ENCODE data around the gene NABP1. TPM values are rescaled to one million over a fixed set of nuclear protein-coding genes. Genes with fewer than 3 reads are reported as not detected.

Gene NABP1, protein sequence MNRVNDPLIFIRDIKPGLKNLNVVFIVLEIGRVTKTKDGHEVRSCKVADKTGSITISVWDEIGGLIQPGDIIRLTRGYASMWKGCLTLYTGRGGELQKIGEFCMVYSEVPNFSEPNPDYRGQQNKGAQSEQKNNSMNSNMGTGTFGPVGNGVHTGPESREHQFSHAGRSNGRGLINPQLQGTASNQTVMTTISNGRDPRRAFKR
- total RNA-seq: 103 TPM

- H3K4me3 ChIP-seq (ENCODE audit: low read length): peak within 1 kb of the TSS; percentile 96
- no peaks in the 10 kb centered on the region for H3K27me3 ChIP-seq (ENCODE audit: insufficient read depth, low read length)
- H3K4me1 ChIP-seq (ENCODE audit: insufficient read depth, low read length): peaks cover 57% of the 10 kb centered on the region
- H3K9me3 ChIP-seq (ENCODE audit: low read depth, low read length): no peaks in the 10 kb centered on the region
Observed at GRCh38 chr2:191677646-191678436, at the start of gene NABP1. Gene NABP1, plus strand, starts transcription at chr2:191678136. Its CDS starts 479 bp downstream, at chr2:191678615.

GRCh38 chr2:191629001-191629453 lies 48.9 kb upstream of the NABP1 start:
- Histone ChIP-seq H3K9me3 (ENCODE audit: low read depth, low read length) (no peaks in the 10 kb centered on the region), H3K4me1 (ENCODE audit: insufficient read depth, low read length) (peaks cover 36% of the 10 kb centered on the region), H3K4me3 (ENCODE audit: low read length) (no peak overlapping the region), H3K27me3 (ENCODE audit: insufficient read depth, low read length) (no peaks in the 10 kb centered on the region)

DNA sequence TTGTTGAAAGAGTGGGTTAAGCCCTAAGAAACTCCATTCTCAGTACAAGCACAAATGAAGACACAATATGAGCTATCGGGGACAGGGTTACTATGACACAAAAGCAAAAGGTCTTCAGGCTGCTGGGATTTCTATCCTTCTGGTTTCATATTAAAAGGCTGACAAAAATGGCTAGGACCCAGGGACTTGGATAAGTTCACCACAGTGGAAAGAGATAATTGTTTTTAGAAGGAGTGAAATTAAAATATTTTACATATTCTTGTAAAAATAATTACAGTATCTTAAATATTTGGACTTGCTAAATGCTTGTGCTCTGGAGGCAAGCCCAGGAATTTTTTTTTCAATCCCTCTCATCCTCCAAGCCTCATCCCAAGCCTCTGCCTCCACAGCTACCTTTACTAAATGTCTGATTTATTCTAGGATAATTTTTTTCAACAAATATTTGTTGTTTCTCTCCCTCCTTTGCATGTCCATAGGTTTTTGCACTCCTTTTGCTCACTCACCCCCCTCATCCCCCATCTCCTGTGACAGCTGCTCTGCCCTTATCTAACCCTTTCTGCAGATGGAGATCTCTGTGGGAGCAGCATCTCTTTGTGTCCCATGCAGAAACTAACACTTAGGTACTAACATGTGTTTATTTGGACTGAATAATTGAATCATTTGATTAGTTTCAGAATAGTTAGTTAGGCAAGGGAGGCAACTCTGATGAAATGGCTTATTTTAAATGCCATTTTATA lies 47.8 kb upstream of the NABP1 start:
- peaks cover 27% of the 10 kb centered on the region for H3K4me1 ChIP-seq (ENCODE audit: insufficient read depth, low read length)
- H3K4me3 ChIP-seq (ENCODE audit: low read length): no peak overlapping the region
- H3K9me3 ChIP-seq (ENCODE audit: low read depth, low read length): no peaks in the 10 kb centered on the region
- H3K27me3 ChIP-seq (ENCODE audit: insufficient read depth, low read length): no peaks in the 10 kb centered on the region

GRCh38 chr2:191631754-191632153 lies 46.2 kb upstream of the NABP1 start:
- Histone ChIP-seq H3K4me1 (ENCODE audit: insufficient read depth, low read length) (peaks cover 14% of the 10 kb centered on the region), H3K27me3 (ENCODE audit: insufficient read depth, low read length) (no peaks in the 10 kb centered on the region), H3K4me3 (ENCODE audit: low read length) (no peak overlapping the region), H3K9me3 (ENCODE audit: low read depth, low read length) (no peaks in the 10 kb centered on the region)

GRCh38 chr2:191632426-191632825 lies 45.5 kb upstream of the NABP1 start:
- H3K4me1 ChIP-seq (ENCODE audit: insufficient read depth, low read length): peaks cover 20% of the 10 kb centered on the region

GRCh38 chr2:191634791-191635190 lies 43.1 kb upstream of the NABP1 start:
- Histone ChIP-seq H3K27me3 (ENCODE audit: insufficient read depth, low read length) (no peaks in the 10 kb centered on the region), H3K4me1 (ENCODE audit: insufficient read depth, low read length) (peaks cover 31% of the 10 kb centered on the region), H3K9me3 (ENCODE audit: low read depth, low read length) (no peaks in the 10 kb centered on the region), H3K4me3 (ENCODE audit: low read length) (no peak overlapping the region)

More at GRCh38 chr2:191632426-191632825, 45.5 kb upstream of the NABP1 start:
- H3K9me3 ChIP-seq (ENCODE audit: low read depth, low read length): no peaks in the 10 kb centered on the region
- H3K27me3 ChIP-seq (ENCODE audit: insufficient read depth, low read length): no peaks in the 10 kb centered on the region
- no peak overlapping the region for H3K4me3 ChIP-seq (ENCODE audit: low read length)

- H3K4me1 ChIP-seq (ENCODE audit: insufficient read depth, low read length): peaks cover 31% of the 10 kb centered on the region
- H3K9me3 ChIP-seq (ENCODE audit: low read depth, low read length): no peaks in the 10 kb centered on the region
- H3K27me3 ChIP-seq (ENCODE audit: insufficient read depth, low read length): no peaks in the 10 kb centered on the region
- no peak overlapping the region for H3K4me3 ChIP-seq (ENCODE audit: low read length)
Observed at GRCh38 chr2:191635333-191636234, 42.4 kb upstream of the NABP1 start.

- H3K4me3 ChIP-seq (ENCODE audit: low read length): no peak overlapping the region
- no peaks in the 10 kb centered on the region for H3K9me3 ChIP-seq (ENCODE audit: low read depth, low read length)
- peaks cover 31% of the 10 kb centered on the region for H3K4me1 ChIP-seq (ENCODE audit: insufficient read depth, low read length)
- H3K27me3 ChIP-seq (ENCODE audit: insufficient read depth, low read length): no peaks in the 10 kb centered on the region
Observed at GRCh38 chr2:191636235-191636543, 41.7 kb upstream of the NABP1 start.

- no peaks in the 10 kb centered on the region for H3K9me3 ChIP-seq (ENCODE audit: low read depth, low read length)
- H3K27me3 ChIP-seq (ENCODE audit: insufficient read depth, low read length): no peaks in the 10 kb centered on the region
- peaks cover 29% of the 10 kb centered on the region for H3K4me1 ChIP-seq (ENCODE audit: insufficient read depth, low read length)
- no peak overlapping the region for H3K4me3 ChIP-seq (ENCODE audit: low read length)
Observed at GRCh38 chr2:191636586-191636985, 41.4 kb upstream of the NABP1 start.

- H3K4me1 ChIP-seq (ENCODE audit: insufficient read depth, low read length): peaks cover 25% of the 10 kb centered on the region
- no peak overlapping the region for H3K4me3 ChIP-seq (ENCODE audit: low read length)
- H3K27me3 ChIP-seq (ENCODE audit: insufficient read depth, low read length): no peaks in the 10 kb centered on the region
- H3K9me3 ChIP-seq (ENCODE audit: low read depth, low read length): no peaks in the 10 kb centered on the region
Observed at GRCh38 chr2:191637182-191638078, 40.5 kb upstream of the NABP1 start.

DNA sequence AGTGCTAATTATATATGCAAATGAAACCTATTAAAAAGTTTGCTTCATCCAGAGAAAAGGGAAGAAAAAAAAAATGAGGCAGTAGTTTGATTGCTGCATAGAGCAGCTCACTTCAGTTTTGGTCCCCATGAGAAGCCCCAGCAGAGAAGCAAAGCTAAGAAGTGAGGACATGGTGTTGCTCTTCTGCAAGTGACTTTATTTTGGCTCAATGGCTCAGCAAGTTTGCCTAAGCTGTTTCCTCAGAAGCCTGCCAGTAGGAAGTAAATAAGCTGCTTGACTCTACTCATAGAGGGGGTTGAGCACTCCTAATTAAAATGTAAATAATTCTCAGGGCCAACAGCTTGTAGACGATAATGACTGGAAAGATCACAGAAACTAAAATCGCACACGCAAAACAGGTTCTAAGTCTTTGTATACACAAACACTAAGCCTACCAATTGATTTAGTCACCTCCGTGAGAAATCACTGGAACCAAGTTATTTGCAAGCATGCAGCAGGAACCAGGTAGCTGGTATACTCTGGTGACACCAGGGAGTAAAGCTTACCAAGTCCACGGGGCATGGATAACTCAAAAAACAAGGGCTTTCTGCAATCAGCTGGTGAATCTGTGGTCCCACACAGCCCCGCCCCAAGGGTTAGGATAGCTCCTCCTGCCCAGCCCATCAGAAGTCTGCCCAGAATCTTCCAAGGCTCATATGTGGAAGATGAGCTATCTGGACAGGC lies 39.7 kb upstream of the NABP1 start:
- H3K27me3 ChIP-seq (ENCODE audit: insufficient read depth, low read length): no peaks in the 10 kb centered on the region
- H3K9me3 ChIP-seq (ENCODE audit: low read depth, low read length): no peaks in the 10 kb centered on the region
- H3K4me3 ChIP-seq (ENCODE audit: low read length): no peak overlapping the region
- H3K4me1 ChIP-seq (ENCODE audit: insufficient read depth, low read length): peaks cover 25% of the 10 kb centered on the region

GRCh38 chr2:191638802-191639172 lies 39.1 kb upstream of the NABP1 start:
- H3K4me3 ChIP-seq (ENCODE audit: low read length): no peak overlapping the region
- no peaks in the 10 kb centered on the region for H3K27me3 ChIP-seq (ENCODE audit: insufficient read depth, low read length)
- H3K4me1 ChIP-seq (ENCODE audit: insufficient read depth, low read length): peaks cover 25% of the 10 kb centered on the region
- H3K9me3 ChIP-seq (ENCODE audit: low read depth, low read length): no peaks in the 10 kb centered on the region

DNA sequence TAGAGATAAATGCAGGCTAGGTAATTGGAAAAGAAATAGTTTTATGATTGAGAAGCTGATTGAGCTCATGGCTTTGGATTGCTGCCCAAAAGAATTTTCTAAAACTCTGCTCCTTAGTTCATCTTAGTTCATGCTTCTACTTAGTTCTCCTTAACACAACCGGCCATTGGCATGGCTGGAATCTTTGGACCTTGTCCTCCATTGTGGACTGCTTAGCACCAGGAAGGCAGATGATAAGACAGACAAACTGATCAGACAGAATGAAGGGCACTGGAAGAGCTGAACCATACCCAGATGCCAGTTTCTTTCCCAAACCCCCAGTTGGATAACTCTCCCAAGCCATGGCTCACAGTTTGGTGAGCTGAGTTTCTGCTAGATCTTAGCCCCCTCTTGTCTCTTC lies 36.3 kb upstream of the NABP1 start:
- no peaks in the 10 kb centered on the region for H3K27me3 ChIP-seq (ENCODE audit: insufficient read depth, low read length)
- H3K4me1 ChIP-seq (ENCODE audit: insufficient read depth, low read length): peaks cover 34% of the 10 kb centered on the region
- H3K4me3 ChIP-seq (ENCODE audit: low read length): no peak overlapping the region

More for the DNA sequence above, 36.3 kb upstream of the NABP1 start:
- no peaks in the 10 kb centered on the region for H3K9me3 ChIP-seq (ENCODE audit: low read depth, low read length)

Measured in mononuclear cell (primary cell).